H9 (cell line): Measurements from ENCODE around the gene PGS1. TPM values are rescaled to one million over a fixed set of nuclear protein-coding genes. Genes with fewer than 3 reads are reported as not detected.

Experiments
- DNase-seq: peaks from one replicate; pipeline ENCODE4 v3.0.0-alpha.2; 2017
- H2AFZ ChIP-seq: one replicate; pipeline ENCODE4 v1.6.1; 2013; ENCODE audit warnings: mild to moderate bottlenecking, low read length, control low read depth, moderate library complexity
- H2AK5ac ChIP-seq: 2 replicates; pipeline ENCODE4 v1.6.1; 2013; ENCODE audit warnings: low read length, control low read depth, mixed read lengths; ENCODE audit not compliant: insufficient read length
- H2BK120ac ChIP-seq: one replicate; pipeline ENCODE4 v1.6.1; 2013; ENCODE audit warnings: low read depth, mild to moderate bottlenecking, low read length, control low read depth, inconsistent platforms; ENCODE audit not compliant: poor library complexity, severe bottlenecking
- H2BK12ac ChIP-seq: 2 replicates; pipeline ENCODE4 v1.6.1; 2013; ENCODE audit warnings: low read length, control low read depth, mixed read lengths, low read depth; ENCODE audit not compliant: insufficient read length
- H2BK15ac ChIP-seq: 2 replicates; pipeline ENCODE4 v1.6.1; 2013; ENCODE audit warnings: low read depth, low read length, control low read depth
- H2BK20ac ChIP-seq: one replicate; pipeline ENCODE4 v1.6.1; 2013; ENCODE audit warnings: low read depth, mild to moderate bottlenecking, low read length, control low read depth, inconsistent platforms; ENCODE audit not compliant: poor library complexity, severe bottlenecking
- H2BK5ac ChIP-seq: 2 replicates; pipeline ENCODE4 v1.6.1; 2013; ENCODE audit warnings: low read length, control low read depth, mixed read lengths; ENCODE audit not compliant: insufficient read length
- H3K14ac ChIP-seq: 2 replicates; pipeline ENCODE4 v1.6.1; 2013; ENCODE audit warnings: low read length, control low read depth; ENCODE audit not compliant: insufficient read depth
- H3K18ac ChIP-seq: 2 replicates; pipeline ENCODE4 v1.6.1; 2013; ENCODE audit warnings: low read depth, mild to moderate bottlenecking, mixed read lengths, low read length, control low read depth; ENCODE audit not compliant: insufficient read length
- H3K23ac ChIP-seq: 2 replicates; pipeline ENCODE4 v1.6.1; 2013; ENCODE audit warnings: low read length, control low read depth, mixed read lengths, low read depth; ENCODE audit not compliant: insufficient read length
- H3K23me2 ChIP-seq: 2 replicates; pipeline ENCODE4 v1.6.1; 2013; ENCODE audit warnings: low read depth, mild to moderate bottlenecking, mixed read lengths, low read length, control low read depth; ENCODE audit not compliant: insufficient read length, poor library complexity, severe bottlenecking
- H3K27ac ChIP-seq: 2 replicates; pipeline ENCODE4 v1.5.1; 2013; ENCODE audit warnings: low read length, control low read depth, mixed read lengths, low read depth; ENCODE audit not compliant: insufficient read length
- H3K27me3 ChIP-seq: 2 replicates; pipeline ENCODE4 v1.6.1; 2013; ENCODE audit warnings: low read length, control low read depth, inconsistent platforms; ENCODE audit not compliant: insufficient read depth
- H3K4ac ChIP-seq: 2 replicates; pipeline ENCODE4 v1.6.1; 2013; ENCODE audit warnings: low read depth, mild to moderate bottlenecking, control low read depth, inconsistent platforms, low read length, moderate library complexity
- H3K4me1 ChIP-seq: 2 replicates; pipeline ENCODE4 v1.6.1; 2013; ENCODE audit warnings: low read length, control low read depth, inconsistent platforms; ENCODE audit not compliant: insufficient read depth
- H3K4me2 ChIP-seq: 2 replicates; pipeline ENCODE4 v1.6.1; 2013; ENCODE audit warnings: low read length, control low read depth, mixed read lengths; ENCODE audit not compliant: insufficient read length, insufficient read depth
- H3K56ac ChIP-seq: 2 replicates; pipeline ENCODE4 v1.6.1; 2013; ENCODE audit warnings: low read depth, mild to moderate bottlenecking, mixed read lengths, low read length, control low read depth; ENCODE audit not compliant: insufficient read length
- H3K79me1 ChIP-seq: 2 replicates; pipeline ENCODE4 v1.6.1; 2013; ENCODE audit warnings: low read depth, mild to moderate bottlenecking, moderate library complexity, low read length, control low read depth, inconsistent platforms; ENCODE audit not compliant: insufficient read depth, poor library complexity, severe bottlenecking
- H3K79me2 ChIP-seq: 2 replicates; pipeline ENCODE4 v1.6.1; 2013; ENCODE audit warnings: low read length, control low read depth, inconsistent platforms; ENCODE audit not compliant: insufficient read depth
- H3K9ac ChIP-seq: 2 replicates; pipeline ENCODE4 v1.6.1; 2013; ENCODE audit warnings: low read length, control low read depth, mixed read lengths; ENCODE audit not compliant: insufficient read length; ENCODE audit errors: extremely low read depth
- H3K9me3 ChIP-seq: one replicate; pipeline ENCODE4 v1.6.1; 2013; ENCODE audit warnings: low read depth, low read length, inconsistent platforms; ENCODE audit not compliant: control insufficient read depth
- H3T11ph ChIP-seq: one replicate; pipeline ENCODE4 v1.6.1; 2013; ENCODE audit warnings: mild to moderate bottlenecking, low read length, control low read depth, inconsistent platforms
- H4K20me1 ChIP-seq: one replicate; pipeline ENCODE4 v1.6.1; 2013; ENCODE audit not compliant: control insufficient read depth, insufficient read length, insufficient read depth
- H4K5ac ChIP-seq: 2 replicates; pipeline ENCODE4 v1.6.1; 2013; ENCODE audit warnings: low read depth, mild to moderate bottlenecking, mixed read lengths, low read length, control low read depth; ENCODE audit not compliant: insufficient read length
- H4K8ac ChIP-seq: replicated peaks from 2 replicates; pipeline ENCODE4 v1.6.1; 2013; ENCODE audit warnings: low read length, control low read depth, mixed read lengths, low read depth; ENCODE audit not compliant: insufficient read length
- H4K91ac ChIP-seq: 2 replicates; pipeline ENCODE4 v1.6.1; 2013; ENCODE audit warnings: low read depth, mild to moderate bottlenecking, moderate library complexity, mixed read lengths, low read length, control low read depth; ENCODE audit not compliant: insufficient read length
- H3K27ac Mint-ChIP-seq, 3 experiments: 2 replicates in 2 of 3; 3 replicates in 1 of 3; pipeline ENCODE4 v1.8.0; 2020 to 2021; ENCODE audit warnings: mixed read lengths in 3 of 3, mild to moderate bottlenecking in 1 of 3, moderate library complexity in 1 of 3
- H3K27me3 Mint-ChIP-seq: 2 replicates; pipeline ENCODE4 v1.8.0; 2021; ENCODE audit warnings: low read depth, mild to moderate bottlenecking, moderate library complexity, mixed read lengths
- H3K36me3 Mint-ChIP-seq, 3 experiments: 2 replicates in 2 of 3; 3 replicates in 1 of 3; pipeline ENCODE4 v1.8.0; 2020 to 2021; ENCODE audit warnings: low read depth in 3 of 3, mixed read lengths in 3 of 3; ENCODE audit not compliant: insufficient read depth in 1 of 3
- H3K4me1 Mint-ChIP-seq, 2 experiments: 2 replicates each; pipeline ENCODE4 v1.8.0; 2020; ENCODE audit warnings: mixed read lengths in 2 of 2
- H3K4me3 Mint-ChIP-seq, 2 experiments: 2 replicates in 1 of 2; 3 replicates in 1 of 2; pipeline ENCODE4 v1.8.0; 2020 to 2021; ENCODE audit warnings: mild to moderate bottlenecking in 2 of 2, mixed read lengths in 2 of 2, moderate library complexity in 1 of 2
- H3K9me3 Mint-ChIP-seq, 2 experiments: 2 replicates in 1 of 2; 3 replicates in 1 of 2; pipeline ENCODE4 v1.8.0; 2020; ENCODE audit warnings: mild to moderate bottlenecking in 2 of 2, mixed read lengths in 2 of 2, moderate library complexity in 1 of 2
- CTCF ChIP-seq: fragments of 200-600 bp; sonication (generic); conservative IDR thresholded peaks from 3 replicates; pipeline ENCODE4 v1.8.0; 2021; ENCODE audit warnings: antibody characterized with exemption, mild to moderate bottlenecking
- WGBS: extraction: QIAGEN DNeasy Blood & Tissue Kit; methylation state at CpG from one replicate; pipeline ENCODE4 v1.1.7; 2013; ENCODE audit warnings: missing lambda C conversion rate, low lambda C conversion rate, mixed read lengths; ENCODE audit not compliant: insufficient read length; ENCODE audit errors: extremely low coverage; 5-methylcytosine and 5-hydroxymethylcytosine counted together
- total RNA-seq: library from RNA; stranded (reverse); gene quantifications from 2 replicates; pipeline ENCODE4 v1.2.1, GENCODE V29; 2021

PGS1 gene
- total RNA-seq, 1 experiment from 2014 or later = 45.7 TPM

DNA sequence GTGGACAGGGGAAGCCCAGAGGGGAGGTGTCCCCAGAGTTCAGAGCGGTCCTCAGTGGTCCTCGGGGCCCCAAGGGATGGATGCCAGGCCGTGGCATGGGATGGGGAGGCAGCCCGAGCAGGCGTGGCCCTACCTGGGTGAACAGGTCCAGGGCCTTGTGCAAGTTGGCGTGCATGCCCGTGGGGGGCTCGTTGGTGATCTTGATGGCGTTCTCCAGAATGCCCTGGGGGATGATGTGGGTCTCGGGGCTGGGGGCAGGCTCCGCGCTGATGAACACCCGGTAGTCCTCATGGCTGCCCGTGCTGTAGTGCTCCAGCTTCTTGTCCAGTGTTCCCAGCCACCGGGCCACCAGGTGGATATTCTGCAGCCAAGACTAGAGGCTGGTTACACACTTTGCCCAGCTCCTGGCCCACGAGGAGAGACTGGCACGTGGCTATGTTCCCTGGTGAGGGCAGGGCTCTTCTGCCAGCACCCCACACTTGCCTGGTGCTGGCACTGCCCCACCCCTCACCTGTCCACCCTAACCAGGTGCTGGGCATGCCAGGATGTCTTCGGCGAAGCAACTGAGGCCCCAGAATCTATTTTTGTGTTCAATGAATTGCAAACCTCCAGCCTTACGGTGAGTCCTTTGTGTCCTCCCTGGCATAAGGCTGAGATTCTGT, 59.2 kb downstream of the PGS1 start:
- no peak overlapping the region for H4K91ac ChIP-seq
- H4K5ac ChIP-seq = no peak overlapping the region
- no peak overlapping the region for H3K18ac ChIP-seq
- no peaks in the 10 kb centered on the region for H3K23me2 ChIP-seq
- H3K9ac ChIP-seq = no peak overlapping the region
- no peaks in the 10 kb centered on the region for H3K9me3 ChIP-seq
- no peak overlapping the region for H3K4me2 ChIP-seq
- no peak for DNase-seq
- H3K56ac ChIP-seq = no peak overlapping the region
- no peak overlapping the region for H3T11ph ChIP-seq
- peaks cover 0 to 6% (median 0%) of the 10 kb centered on the region in 3 experiments; a peak in 2 of 7 replicates for H3K36me3 Mint-ChIP-seq
- no peaks in the 10 kb centered on the region for H3K27me3 ChIP-seq
- H3K14ac ChIP-seq = no peak overlapping the region; the same call in 1 of the 2 replicates
- no peaks in the 10 kb centered on the region; the same call in 1 of the 2 replicates for H3K4me1 ChIP-seq
- no peak overlapping the region for H4K8ac ChIP-seq
- no peak overlapping the region for H3K4ac ChIP-seq
- no peak overlapping the region for H2BK15ac ChIP-seq
- H3K9me3 Mint-ChIP-seq = peaks cover 10 to 13% of the 10 kb centered on the region in 2 experiments; a peak in 4 of 5 replicates
- H2BK5ac ChIP-seq = no peak overlapping the region
- no peak overlapping the region for H2BK12ac ChIP-seq
- H3K27me3 Mint-ChIP-seq = peaks cover 7% of the 10 kb centered on the region
- H3K79me2 ChIP-seq = no peaks in the 10 kb centered on the region
- no CpG with 5 or more reads among the region's 20 CpGs for WGBS
- no peak overlapping the region for H2AK5ac ChIP-seq
- peaks cover 8 to 23% of the 10 kb centered on the region in 2 experiments for H3K4me1 Mint-ChIP-seq
- H3K79me1 ChIP-seq = no peaks in the 10 kb centered on the region
- H3K27ac ChIP-seq = no peak overlapping the region
- no peak overlapping the region for H2BK20ac ChIP-seq
- H3K27ac Mint-ChIP-seq = peak overlapping the region in 1 of 3 experiments; percentile 68; a peak in 1 of 7 replicates
- TF ChIP-seq CTCF = no peak
- H3K23ac ChIP-seq = no peak overlapping the region
- no peak overlapping the region; a peak in 1 of 5 replicates for H3K4me3 Mint-ChIP-seq
- H4K20me1 ChIP-seq = no peaks in the 10 kb centered on the region
- no peak overlapping the region for H2AFZ ChIP-seq
- H2BK120ac ChIP-seq = no peak overlapping the region
